MM.1S (cell line): ENCODE results near the gene TCERG1L.

Experiments used
- CTCF ChIP-seq: fragments of 300-600 bp; sonication (generic); IDR thresholded peaks from 2 replicates; pipeline ENCODE4 v1.5.1; 2016; ENCODE audit warnings: antibody characterized with exemption, low read length, mixed read lengths
- EZH2 ChIP-seq: fragments of 300-600 bp; sonication (generic); optimal IDR thresholded peaks from 2 replicates; pipeline ENCODE3; 2017; ENCODE audit warnings: low read depth, mild to moderate bottlenecking, antibody characterized with exemption, low read length, mixed read lengths
- EZH2phosphoT487 ChIP-seq: fragments of 300-600 bp; sonication (generic); IDR thresholded peaks from 2 replicates; pipeline ENCODE4 v1.6.1; 2018; ENCODE audit warnings: antibody characterized with exemption, low read length

GRCh38 chr10:131085091-131085860 is 226.2 kb downstream of the TCERG1L start:
- no peak for TF ChIP-seq EZH2phosphoT487
- TF ChIP-seq CTCF = no peak
- no peak for TF ChIP-seq EZH2
